OCI-LY1 (cell line): Measurements from ENCODE around the gene FAM32A.

ENCODE experiments used
- H2AFZ ChIP-seq: fragments of 200-600 bp; sonication (generic), shearing (Covaris generic); 2 replicates; pipeline ENCODE4 v1.6.0; 2014; ENCODE audit warnings: antibody characterized with exemption, mild to moderate bottlenecking, low read length
- H3F3A ChIP-seq: fragments of 200-600 bp; sonication (generic), shearing (Covaris generic); 2 replicates; pipeline ENCODE4 v1.6.0; 2014; ENCODE audit warnings: mild to moderate bottlenecking, antibody characterized with exemption, low read length, moderate library complexity; ENCODE audit not compliant: insufficient read depth
- H3K27ac ChIP-seq: fragments of 200-600 bp; sonication (generic); 2 replicates; pipeline ENCODE4 v1.5.1; 2014; ENCODE audit warnings: low read length, mixed run types, mild to moderate bottlenecking, low read depth; ENCODE audit not compliant: poor library complexity, severe bottlenecking
- H3K27me3 ChIP-seq: fragments of 200-600 bp; sonication (generic); 2 replicates; pipeline ENCODE4 v1.6.0; 2014; ENCODE audit warnings: antibody characterized with exemption, mild to moderate bottlenecking, low read length, moderate library complexity; ENCODE audit not compliant: insufficient read depth
- H3K36me3 ChIP-seq: fragments of 200-600 bp; sonication (generic); 2 replicates; pipeline ENCODE4 v1.6.1; 2014; ENCODE audit warnings: mild to moderate bottlenecking, antibody characterized with exemption, low read length, moderate library complexity, mixed read lengths; ENCODE audit not compliant: insufficient read depth
- H3K4me1 ChIP-seq: fragments of 200-600 bp; sonication (generic); 2 replicates; pipeline ENCODE4 v1.5.1; 2014; ENCODE audit warnings: mild to moderate bottlenecking, low read length, moderate library complexity; ENCODE audit not compliant: insufficient read depth, severe bottlenecking
- H3K4me2 ChIP-seq: fragments of 200-600 bp; sonication (generic), shearing (Covaris generic); 2 replicates; pipeline ENCODE4 v1.6.1; 2014; ENCODE audit warnings: low read length
- H3K4me3 ChIP-seq: fragments of 200-600 bp; sonication (generic); 2 replicates; pipeline ENCODE4 v1.5.1; 2014; ENCODE audit warnings: low read length, low read depth, mild to moderate bottlenecking, mixed read lengths; ENCODE audit not compliant: poor library complexity, severe bottlenecking
- H3K79me2 ChIP-seq: fragments of 200-600 bp; shearing (Covaris generic); 2 replicates; pipeline ENCODE4 v1.6.1; 2016; ENCODE audit warnings: mixed run types, low read length, mixed read lengths; ENCODE audit not compliant: insufficient read depth
- H3K9ac ChIP-seq: fragments of 200-600 bp; sonication (generic), shearing (Covaris generic); 2 replicates; pipeline ENCODE4 v1.6.1; 2014; ENCODE audit warnings: mild to moderate bottlenecking, low read length, mixed read lengths
- H3K9me2 ChIP-seq: fragments of 200-600 bp; sonication (generic), shearing (Covaris generic); 2 replicates; pipeline ENCODE4 v1.6.1; 2014; ENCODE audit warnings: low read depth, mild to moderate bottlenecking, low read length, mixed read lengths
- H3K9me3 ChIP-seq: fragments of 200-600 bp; shearing (Covaris generic); 2 replicates; pipeline ENCODE4 v1.6.1; 2014; ENCODE audit warnings: low read length, mixed read lengths
- H4K20me1 ChIP-seq: fragments of 200-600 bp; sonication (generic), shearing (Covaris generic); 2 replicates; pipeline ENCODE4 v1.6.0; 2016; ENCODE audit warnings: mild to moderate bottlenecking, low read length; ENCODE audit not compliant: insufficient read depth
- EZH2 ChIP-seq: fragments of 200-600 bp; sonication (generic), shearing (Covaris generic); IDR thresholded peaks from 2 replicates; pipeline ENCODE4 v1.8.0; 2017; ENCODE audit warnings: borderline replicate concordance, mixed run types, mild to moderate bottlenecking, antibody characterized with exemption, low read length, moderate library complexity, mixed read lengths
- TF ChIP-seq, protein P1 (sequence below): fragments of 200-600 bp; sonication (generic), shearing (Covaris generic); IDR thresholded peaks from 2 replicates; pipeline ENCODE4 v1.5.1; 2017; ENCODE audit warnings: mild to moderate bottlenecking, antibody characterized with exemption, low read length, moderate library complexity, mixed read lengths

FAM32A gene

DNA sequence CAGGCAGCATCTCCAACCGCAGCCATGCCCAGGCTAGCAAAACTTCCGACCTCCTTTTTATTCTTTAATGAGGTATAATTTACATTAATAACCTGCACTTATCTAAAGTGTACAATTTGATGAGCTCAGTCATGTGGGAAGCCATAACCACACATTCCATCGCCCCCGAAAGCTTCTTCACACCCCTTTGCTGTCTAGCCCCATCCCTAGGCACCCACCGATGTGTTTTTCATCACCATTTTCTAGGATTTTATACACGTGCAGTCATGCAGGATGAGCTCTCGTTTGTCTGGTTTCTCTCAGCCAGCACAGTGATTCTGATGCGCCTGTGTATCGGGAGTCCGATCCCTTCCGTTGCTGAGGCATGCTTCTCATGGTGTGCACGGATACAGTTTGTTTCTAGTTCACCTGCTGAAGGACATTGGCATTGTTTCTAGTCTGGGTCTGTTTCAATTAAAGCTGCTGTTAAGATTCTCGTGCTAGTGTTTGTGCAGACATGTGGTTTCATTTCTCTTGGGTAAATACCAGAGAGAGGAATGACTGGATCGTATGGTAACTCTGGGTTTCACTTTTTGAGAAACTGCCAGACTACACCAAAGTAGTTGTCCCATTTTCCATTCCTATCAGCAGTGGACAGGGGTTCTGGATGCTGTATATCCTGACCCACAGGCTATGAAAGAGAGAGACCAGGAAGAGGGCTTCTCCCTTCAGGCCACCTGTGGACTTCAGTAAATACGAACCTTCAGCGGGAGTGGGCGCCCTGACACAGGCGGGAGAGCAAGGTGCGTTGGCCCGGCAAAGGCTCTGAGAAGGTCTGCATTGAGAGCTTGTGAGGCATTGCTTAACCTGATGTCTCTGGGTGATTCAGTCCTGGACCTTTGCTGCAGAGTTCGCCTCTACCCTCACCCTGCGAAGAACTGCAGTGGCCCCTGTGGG, 17.4 kb downstream of the FAM32A start:
- no peak for TF ChIP-seq EZH2
- TF ChIP-seq, protein P1, sequence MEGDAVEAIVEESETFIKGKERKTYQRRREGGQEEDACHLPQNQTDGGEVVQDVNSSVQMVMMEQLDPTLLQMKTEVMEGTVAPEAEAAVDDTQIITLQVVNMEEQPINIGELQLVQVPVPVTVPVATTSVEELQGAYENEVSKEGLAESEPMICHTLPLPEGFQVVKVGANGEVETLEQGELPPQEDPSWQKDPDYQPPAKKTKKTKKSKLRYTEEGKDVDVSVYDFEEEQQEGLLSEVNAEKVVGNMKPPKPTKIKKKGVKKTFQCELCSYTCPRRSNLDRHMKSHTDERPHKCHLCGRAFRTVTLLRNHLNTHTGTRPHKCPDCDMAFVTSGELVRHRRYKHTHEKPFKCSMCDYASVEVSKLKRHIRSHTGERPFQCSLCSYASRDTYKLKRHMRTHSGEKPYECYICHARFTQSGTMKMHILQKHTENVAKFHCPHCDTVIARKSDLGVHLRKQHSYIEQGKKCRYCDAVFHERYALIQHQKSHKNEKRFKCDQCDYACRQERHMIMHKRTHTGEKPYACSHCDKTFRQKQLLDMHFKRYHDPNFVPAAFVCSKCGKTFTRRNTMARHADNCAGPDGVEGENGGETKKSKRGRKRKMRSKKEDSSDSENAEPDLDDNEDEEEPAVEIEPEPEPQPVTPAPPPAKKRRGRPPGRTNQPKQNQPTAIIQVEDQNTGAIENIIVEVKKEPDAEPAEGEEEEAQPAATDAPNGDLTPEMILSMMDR, result no peak
- Histone ChIP-seq H3K27ac (no peak overlapping the region), H3K9me2 (no peaks in the 10 kb centered on the region), H3K4me1 (peaks cover 20% of the 10 kb centered on the region), H3K36me3 (peaks cover 36% of the 10 kb centered on the region), H3K79me2 (peaks cover 10% of the 10 kb centered on the region), H4K20me1 (no peaks in the 10 kb centered on the region), H3K27me3 (no peaks in the 10 kb centered on the region), H3K4me2 (no peak overlapping the region), H3K9me3 (no peaks in the 10 kb centered on the region), H3F3A (no peaks in the 10 kb centered on the region), H3K4me3 (no peak overlapping the region), H3K9ac (no peak overlapping the region), H2AFZ (no peak overlapping the region)

GRCh38 chr19:16203256-16204004, 18.2 kb downstream of the FAM32A start:
- TF ChIP-seq, protein P1, result no peak
- TF ChIP-seq EZH2, result no peak
- H3K9ac ChIP-seq, result no peak overlapping the region
- H3K27me3 ChIP-seq, result no peaks in the 10 kb centered on the region
- H3K36me3 ChIP-seq, result peaks cover 44% of the 10 kb centered on the region
- H2AFZ ChIP-seq, result no peak overlapping the region
- no peak overlapping the region for H3K4me3 ChIP-seq
- H3F3A ChIP-seq, result no peaks in the 10 kb centered on the region
- no peak overlapping the region for H3K27ac ChIP-seq
- H3K4me2 ChIP-seq, result no peak overlapping the region
- H3K79me2 ChIP-seq, result peaks cover 9% of the 10 kb centered on the region
- H3K4me1 ChIP-seq, result peaks cover 19% of the 10 kb centered on the region
- H3K9me3 ChIP-seq, result no peaks in the 10 kb centered on the region
- no peaks in the 10 kb centered on the region for H3K9me2 ChIP-seq
- no peaks in the 10 kb centered on the region for H4K20me1 ChIP-seq

GRCh38 chr19:16204005-16204294, 18.7 kb downstream of the FAM32A start:
- Histone ChIP-seq H3K9me2 (no peaks in the 10 kb centered on the region), H3K79me2 (0 out of 2 replicates have a peak, but pooled peaks cover 4% of the 10 kb centered on the region), H3K9ac (no peak overlapping the region), H3K4me1 (peaks cover 13% of the 10 kb centered on the region), H3K4me2 (no peak overlapping the region), H2AFZ (no peak overlapping the region), H3K9me3 (no peaks in the 10 kb centered on the region), H3K27me3 (no peaks in the 10 kb centered on the region), H3K27ac (no peak overlapping the region), H4K20me1 (no peaks in the 10 kb centered on the region), H3F3A (no peaks in the 10 kb centered on the region), H3K4me3 (no peak overlapping the region), H3K36me3 (peaks cover 49% of the 10 kb centered on the region)
- no peak for TF ChIP-seq EZH2
- TF ChIP-seq, protein P1, result no peak
